Measurements from ENCODE around the gene ASB15.
A peak's percentile ranks its signal among the peaks of the same experiment; 100 is the strongest.

Gene ASB15

GRCh38 chr7:123652406-123652805, 50.8 kb downstream of the ASB15 start:
- Histone ChIP-seq H4K12ac (ENCODE audit: low read depth, low read length) (no peak overlapping the region), H3K4me3 (ENCODE audit: low read depth, low read length) (no peak overlapping the region), H3K9ac (ENCODE audit: low read length) (no peak overlapping the region), H4K8ac (ENCODE audit: low read depth, low read length) (no peak overlapping the region), H2BK12ac (ENCODE audit: low read length) (no peak overlapping the region), H3K36me3 (ENCODE audit: control insufficient read depth in 1 of 2, insufficient read depth in 2 of 2, low read length in 2 of 2) (no peaks in the 10 kb centered on the region), H3K79me1 (ENCODE audit: low read length) (peaks cover 22% of the 10 kb centered on the region), H3K4me2 (ENCODE audit: low read length) (no peak overlapping the region), H3K14ac (ENCODE audit: low read length) (no peak overlapping the region), H3K4me1 (ENCODE audit: control insufficient read depth in 1 of 2, insufficient read depth in 2 of 2, low read length in 2 of 2) (peaks cover 12 to 13% of the 10 kb centered on the region in 2 experiments), H2BK120ac (ENCODE audit: insufficient read depth, low read length, poor library complexity) (no peak overlapping the region), H3K18ac (ENCODE audit: low read length) (no peak overlapping the region), H3K27me3 (ENCODE audit: insufficient read depth, low read length) (no peaks in the 10 kb centered on the region), H4K91ac (ENCODE audit: low read depth, low read length) (no peak overlapping the region), H2BK5ac (ENCODE audit: low read depth, low read length, poor library complexity) (no peak overlapping the region), H3K27ac (ENCODE audit: low read depth, low read length) (no peak overlapping the region), H2AK5ac (ENCODE audit: low read length) (no peak overlapping the region), H2AFZ (ENCODE audit: insufficient read depth, low read length, poor library complexity) (no peak overlapping the region), H3K9me3 (ENCODE audit: insufficient read depth, low read depth, low read length) (no peaks in the 10 kb centered on the region), H3K79me2 (ENCODE audit: control insufficient read depth, insufficient read depth, low read length, poor library complexity) (no peaks in the 10 kb centered on the region), H3K23ac (ENCODE audit: low read length) (no peak overlapping the region), H3K4ac (ENCODE audit: low read depth, low read length) (no peak overlapping the region)
- DNase-seq, result no peak
- WGBS (ENCODE audit: extremely low coverage, insufficient coverage, insufficient read length), result no CpG with 5 or more reads among the region's 1 CpG

GRCh38 chr7:123653162-123653561, 51.5 kb downstream of the ASB15 start:
- Histone ChIP-seq H4K8ac (ENCODE audit: low read depth, low read length) (no peak overlapping the region), H2BK120ac (ENCODE audit: insufficient read depth, low read length, poor library complexity) (no peak overlapping the region), H3K14ac (ENCODE audit: low read length) (peak overlapping the region; percentile 29), H3K27me3 (ENCODE audit: insufficient read depth, low read length) (no peaks in the 10 kb centered on the region), H3K9me3 (ENCODE audit: insufficient read depth, low read depth, low read length) (no peaks in the 10 kb centered on the region), H3K79me2 (ENCODE audit: control insufficient read depth, insufficient read depth, low read length, poor library complexity) (no peaks in the 10 kb centered on the region), H2BK5ac (ENCODE audit: low read depth, low read length, poor library complexity) (peak overlapping the region; percentile 5), H3K36me3 (ENCODE audit: control insufficient read depth in 1 of 2, insufficient read depth in 2 of 2, low read length in 2 of 2) (no peaks in the 10 kb centered on the region), H3K4me1 (ENCODE audit: control insufficient read depth in 1 of 2, insufficient read depth in 2 of 2, low read length in 2 of 2) (peaks cover 8 to 9% of the 10 kb centered on the region in 2 experiments), H3K23ac (ENCODE audit: low read length) (no peak overlapping the region), H3K27ac (ENCODE audit: low read depth, low read length) (no peak overlapping the region), H4K12ac (ENCODE audit: low read depth, low read length) (no peak overlapping the region), H2AFZ (ENCODE audit: insufficient read depth, low read length, poor library complexity) (no peak overlapping the region), H3K79me1 (ENCODE audit: low read length) (peaks cover 17% of the 10 kb centered on the region), H2AK5ac (ENCODE audit: low read length) (no peak overlapping the region), H3K9ac (ENCODE audit: low read length) (no peak overlapping the region), H3K4ac (ENCODE audit: low read depth, low read length) (no peak overlapping the region), H4K91ac (ENCODE audit: low read depth, low read length) (peak overlapping the region; percentile 80), H3K4me2 (ENCODE audit: low read length) (no peak overlapping the region), H3K4me3 (ENCODE audit: low read depth, low read length) (no peak overlapping the region), H2BK12ac (ENCODE audit: low read length) (peak overlapping the region; percentile 87), H3K18ac (ENCODE audit: low read length) (no peak overlapping the region)
- DNase-seq, result no peak
- no CpG with 5 or more reads among the region's 6 CpGs for WGBS (ENCODE audit: extremely low coverage, insufficient coverage, insufficient read length)

- Histone ChIP-seq H4K91ac (ENCODE audit: low read depth, low read length) (peak within 1 kb of the TSS; percentile 57), H3K27ac (ENCODE audit: low read depth, low read length) (no peak within 1 kb of the TSS), H3K4me1 (ENCODE audit: control insufficient read depth in 1 of 2, insufficient read depth in 2 of 2, low read length in 2 of 2) (peaks cover 4 to 8% of the 10 kb centered on the region in 2 experiments), H2BK12ac (ENCODE audit: low read length) (peak within 1 kb of the TSS; percentile 95), H4K8ac (ENCODE audit: low read depth, low read length) (no peak within 1 kb of the TSS), H3K27me3 (ENCODE audit: insufficient read depth, low read length) (no peaks in the 10 kb centered on the region), H3K4me3 (ENCODE audit: low read depth, low read length) (no peak within 1 kb of the TSS), H3K9ac (ENCODE audit: low read length) (no peak within 1 kb of the TSS), H2BK5ac (ENCODE audit: low read depth, low read length, poor library complexity) (peak within 1 kb of the TSS; percentile 64), H4K12ac (ENCODE audit: low read depth, low read length) (no peak within 1 kb of the TSS), H3K9me3 (ENCODE audit: insufficient read depth, low read depth, low read length) (no peaks in the 10 kb centered on the region), H3K4me2 (ENCODE audit: low read length) (no peak within 1 kb of the TSS), H2AK5ac (ENCODE audit: low read length) (peak within 1 kb of the TSS; percentile 92), H3K79me1 (ENCODE audit: low read length) (peaks cover 6% of the 10 kb centered on the region), H2BK120ac (ENCODE audit: insufficient read depth, low read length, poor library complexity) (peak within 1 kb of the TSS; percentile 41), H3K23ac (ENCODE audit: low read length) (no peak within 1 kb of the TSS), H3K4ac (ENCODE audit: low read depth, low read length) (no peak within 1 kb of the TSS), H3K36me3 (ENCODE audit: control insufficient read depth in 1 of 2, insufficient read depth in 2 of 2, low read length in 2 of 2) (no peaks in the 10 kb centered on the region), H2AFZ (ENCODE audit: insufficient read depth, low read length, poor library complexity) (no peak within 1 kb of the TSS), H3K79me2 (ENCODE audit: control insufficient read depth, insufficient read depth, low read length, poor library complexity) (no peaks in the 10 kb centered on the region), H3K14ac (ENCODE audit: low read length) (no peak within 1 kb of the TSS), H3K18ac (ENCODE audit: low read length) (peak within 1 kb of the TSS; percentile 83)
- no peak for DNase-seq
- no CpG with 5 or more reads among the region's 6 CpGs for WGBS (ENCODE audit: extremely low coverage, insufficient coverage, insufficient read length)
Observed at GRCh38 chr7:123655614-123656013, 54.0 kb downstream of the ASB15 start, which contains the start of gene LMOD2. LMOD2 (plus strand) TSS chr7:123655866; CDS start chr7:123655964, 98 bp downstream.

DNA sequence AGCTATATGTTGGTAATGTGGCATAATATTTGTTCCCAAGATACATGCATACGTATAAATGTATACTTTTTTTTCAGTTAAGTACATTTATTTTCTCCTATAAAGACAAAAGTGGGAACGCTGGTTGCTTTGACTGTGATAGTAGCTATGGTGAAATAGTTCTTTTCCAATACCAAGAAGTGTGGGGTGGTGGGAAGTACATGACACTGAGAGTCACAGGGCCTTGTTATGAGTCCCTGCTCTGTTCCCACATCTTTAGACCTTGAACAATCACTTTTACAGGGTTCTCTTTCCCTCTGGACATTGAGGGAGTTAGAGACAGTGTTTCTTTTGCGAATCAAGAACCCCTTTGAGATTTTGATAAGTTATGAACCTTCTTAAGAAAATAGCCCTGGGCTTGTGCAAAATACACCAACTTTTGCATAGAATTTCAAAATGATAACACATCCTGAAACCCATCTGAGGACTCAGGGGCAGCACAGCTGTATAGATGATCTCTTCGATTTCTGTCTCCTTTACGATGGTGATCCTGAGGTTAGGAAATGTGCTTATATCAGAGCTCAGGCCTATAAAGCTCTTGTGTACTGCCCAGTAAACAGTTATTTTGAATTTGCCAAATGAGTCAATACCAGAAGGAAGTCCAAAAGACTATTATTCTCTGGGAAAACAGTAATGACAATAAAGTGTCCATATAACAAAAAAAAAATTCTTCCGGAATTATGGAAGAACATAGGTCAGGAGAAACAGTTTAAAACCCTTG, 55.1 kb downstream of the ASB15 start:
- no peak overlapping the region for H4K8ac ChIP-seq (ENCODE audit: low read depth, low read length)
- no peak overlapping the region for H3K18ac ChIP-seq (ENCODE audit: low read length)
- H3K4me2 ChIP-seq (ENCODE audit: low read length), result no peak overlapping the region
- H3K4me3 ChIP-seq (ENCODE audit: low read depth, low read length), result no peak overlapping the region
- no peak overlapping the region for H2BK12ac ChIP-seq (ENCODE audit: low read length)
- H3K36me3 ChIP-seq (ENCODE audit: control insufficient read depth in 1 of 2, insufficient read depth in 2 of 2, low read length in 2 of 2), result no peaks in the 10 kb centered on the region
- H3K14ac ChIP-seq (ENCODE audit: low read length), result no peak overlapping the region
- H2AK5ac ChIP-seq (ENCODE audit: low read length), result no peak overlapping the region
- no peak overlapping the region for H3K23ac ChIP-seq (ENCODE audit: low read length)
- H2AFZ ChIP-seq (ENCODE audit: insufficient read depth, low read length, poor library complexity), result no peak overlapping the region
- no peak overlapping the region for H3K4ac ChIP-seq (ENCODE audit: low read depth, low read length)
- H3K79me2 ChIP-seq (ENCODE audit: control insufficient read depth, insufficient read depth, low read length, poor library complexity), result no peaks in the 10 kb centered on the region
- no peak for DNase-seq
- H4K12ac ChIP-seq (ENCODE audit: low read depth, low read length), result no peak overlapping the region
- no peak overlapping the region for H3K27ac ChIP-seq (ENCODE audit: low read depth, low read length)
- no peak overlapping the region for H3K9ac ChIP-seq (ENCODE audit: low read length)
- no CpG with 5 or more reads among the region's 6 CpGs for whole genome bisulfite sequencing (ENCODE audit: extremely low coverage, insufficient coverage, insufficient read length)
- H3K79me1 ChIP-seq (ENCODE audit: low read length), result peaks cover 6% of the 10 kb centered on the region
- no peak overlapping the region for H2BK120ac ChIP-seq (ENCODE audit: insufficient read depth, low read length, poor library complexity)
- H3K4me1 ChIP-seq (ENCODE audit: control insufficient read depth in 1 of 2, insufficient read depth in 2 of 2, low read length in 2 of 2), result peaks cover 4 to 12% of the 10 kb centered on the region in 2 experiments
- H3K27me3 ChIP-seq (ENCODE audit: insufficient read depth, low read length), result no peaks in the 10 kb centered on the region
- H3K9me3 ChIP-seq (ENCODE audit: insufficient read depth, low read depth, low read length), result no peaks in the 10 kb centered on the region
- H2BK5ac ChIP-seq (ENCODE audit: low read depth, low read length, poor library complexity), result no peak overlapping the region
- H4K91ac ChIP-seq (ENCODE audit: low read depth, low read length), result no peak overlapping the region

Measured in trophoblast cell (in vitro differentiated cells and primary cell).